RPMI7951 (cell line): ENCODE results near the gene TMEM269. TPM values are rescaled to one million over a fixed set of nuclear protein-coding genes. Genes with fewer than 3 reads are reported as not detected.

Experiments used
- DNase-seq: peaks from one replicate; pipeline ENCODE4 v3.0.0-alpha.2; 2012; ENCODE audit warnings: low read depth
- total RNA-seq: library from RNA; depleted of rRNA; stranded (reverse); fragments of >200 nt; shearing (Covaris generic); gene quantifications from 2 replicates; pipeline ENCODE4 v1.2.3, GENCODE V29; 2014

TMEM269 gene
- total RNA-seq, 1 experiment from 2014 or later, result not detected

GRCh38 chr1:42822800-42823392 is 38.1 kb downstream of the TMEM269 start:
- DNase-seq, result peak; percentile 14

- no peak for DNase-seq
Measured at GRCh38 chr1:42824481-42825035, 39.8 kb downstream of the TMEM269 start.

- DNase-seq, result no peak
Measured at GRCh38 chr1:42825036-42825851, 40.5 kb downstream of the TMEM269 start.

GRCh38 chr1:42830631-42831030 is 45.8 kb downstream of the TMEM269 start:
- DNase-seq, result no peak

- DNase-seq, result no peak
Measured at GRCh38 chr1:42831273-42831672, 46.5 kb downstream of the TMEM269 start.

GRCh38 chr1:42832641-42833240 is 48.0 kb downstream of the TMEM269 start:
- no peak for DNase-seq

- no peak for DNase-seq
Measured at GRCh38 chr1:42833981-42834380, 49.2 kb downstream of the TMEM269 start.

GRCh38 chr1:42834803-42835202 is 50.0 kb downstream of the TMEM269 start:
- no peak for DNase-seq

- DNase-seq, result no peak
Measured at GRCh38 chr1:42835422-42835821, 50.6 kb downstream of the TMEM269 start.

- no peak for DNase-seq
Measured at GRCh38 chr1:42837709-42838108, 52.9 kb downstream of the TMEM269 start.

GRCh38 chr1:42838482-42839190 is 53.8 kb downstream of the TMEM269 start:
- no peak for DNase-seq

- DNase-seq, result no peak
Measured at GRCh38 chr1:42841010-42841409, 56.2 kb downstream of the TMEM269 start.

GRCh38 chr1:42841440-42842147 is 56.8 kb downstream of the TMEM269 start:
- DNase-seq, result no peak

- peak; percentile 5 for DNase-seq
Measured at GRCh38 chr1:42844592-42845140, 59.9 kb downstream of the TMEM269 start.

- DNase-seq, result no peak
Measured at GRCh38 chr1:42845193-42845592, 60.4 kb downstream of the TMEM269 start.

- no peak for DNase-seq
Measured at GRCh38 chr1:42845866-42846256, 61.1 kb downstream of the TMEM269 start.

- DNase-seq, result peak; percentile 97
Measured at GRCh38 chr1:42846257-42847110, 61.7 kb downstream of the TMEM269 start, which contains the start of gene ZNF691. TSS of gene ZNF691 (plus strand) at chr1:42846613. CDS start at chr1:42849659, 3,046 bp downstream.

GRCh38 chr1:42847111-42847595 is 62.4 kb downstream of the TMEM269 start:
- no peak for DNase-seq

- DNase-seq, result no peak
Measured at GRCh38 chr1:42847721-42848460, 63.1 kb downstream of the TMEM269 start.
